HK-2 (cell line): ENCODE data around the gene F11R.
"Not testable (repeated sequence)": the region's sequence is repeated elsewhere in the genome, so short reads cannot be mapped to it uniquely, and the experiment has no call there.

Experiments used
- DNase-seq: peaks from one replicate; pipeline ENCODE4 v3.0.0-alpha.2; 2018; ENCODE audit not compliant: unreplicated experiment

F11R gene

GRCh38 chr1:160971618-160972056 lies 49.3 kb downstream of the F11R start:
- no peak for DNase-seq

- no peak for DNase-seq
Measured at GRCh38 chr1:160963521-160963920, 57.4 kb downstream of the F11R start.

- DNase-seq: no peak
Measured at GRCh38 chr1:160961419-160961818, 59.5 kb downstream of the F11R start.

GRCh38 chr1:160956966-160957365 lies 64.0 kb downstream of the F11R start:
- no peak for DNase-seq

GRCh38 chr1:160954158-160955104 lies 66.5 kb downstream of the F11R start, which contains the start of gene ITLN2:
Gene ITLN2, minus strand, starts transcription at chr1:160954809. Its CDS starts 68 bp downstream, at chr1:160954741.
- peak; percentile 33 for DNase-seq

GRCh38 chr1:160953030-160953429 lies 67.9 kb downstream of the F11R start:
- DNase-seq: no peak

GRCh38 chr1:160952129-160952510 lies 68.8 kb downstream of the F11R start:
- no peak for DNase-seq

GRCh38 chr1:160951443-160952128 lies 69.4 kb downstream of the F11R start:
- peak; percentile 42 for DNase-seq

GRCh38 chr1:160950657-160951056 lies 70.3 kb downstream of the F11R start:
- no peak for DNase-seq

- DNase-seq: no peak
Measured at GRCh38 chr1:160949881-160950280, 71.1 kb downstream of the F11R start.

GRCh38 chr1:160949216-160949880 lies 71.6 kb downstream of the F11R start:
- DNase-seq: not testable (repeated sequence)

- not testable (repeated sequence) for DNase-seq
Measured at GRCh38 chr1:160947174-160947759, 73.7 kb downstream of the F11R start.

- not testable (repeated sequence) for DNase-seq
Measured at GRCh38 chr1:160945881-160946280, 75.1 kb downstream of the F11R start.
